Osteocyte (in vitro differentiated cells): Measurements from ENCODE around the gene ST8SIA2. TPM values are rescaled to one million over a fixed set of nuclear protein-coding genes. Genes with fewer than 3 reads are reported as not detected.
"Not testable (repeated sequence)": the region's sequence is repeated elsewhere in the genome, so short reads cannot be mapped to it uniquely, and the experiment has no call there.

Experiments used
- DNase-seq: peaks from one replicate; pipeline ENCODE4 v3.0.0; 2021; ENCODE audit warnings: mixed read lengths; ENCODE audit not compliant: unreplicated experiment; ENCODE audit errors: extremely low spot score
- H3K27ac Mint-ChIP-seq: one replicate; pipeline ENCODE4 v1.8.0; 2021; ENCODE audit warnings: mild to moderate bottlenecking, mixed read lengths; ENCODE audit not compliant: unreplicated experiment
- H3K27me3 Mint-ChIP-seq: one replicate; pipeline ENCODE4 v1.8.0; 2021; ENCODE audit warnings: mixed read lengths; ENCODE audit not compliant: unreplicated experiment
- H3K36me3 Mint-ChIP-seq: one replicate; pipeline ENCODE4 v1.8.0; 2021; ENCODE audit warnings: mixed read lengths; ENCODE audit not compliant: unreplicated experiment
- H3K4me1 Mint-ChIP-seq: one replicate; pipeline ENCODE4 v1.8.0; 2021; ENCODE audit warnings: mixed read lengths; ENCODE audit not compliant: unreplicated experiment
- H3K4me3 Mint-ChIP-seq: one replicate; pipeline ENCODE4 v1.8.0; 2021; ENCODE audit warnings: mild to moderate bottlenecking, moderate library complexity, mixed read lengths; ENCODE audit not compliant: unreplicated experiment
- H3K9me3 Mint-ChIP-seq: one replicate; pipeline ENCODE4 v1.8.0; 2021; ENCODE audit warnings: mixed read lengths; ENCODE audit not compliant: unreplicated experiment
- total RNA-seq: library from RNA; stranded (reverse); gene quantifications from 2 replicates; pipeline ENCODE4 v1.2.1, GENCODE V29; 2021
- TF ChIP-seq, protein P1 (sequence below): fragments of 200-600 bp; sonication (generic); IDR thresholded peaks from 2 replicates; pipeline ENCODE4 v1.5.0; 2021; ENCODE audit warnings: antibody characterized with exemption, mild to moderate bottlenecking, moderate library complexity

Gene ST8SIA2
- total RNA-seq, 1 donor from 2014 or later, result 2.1 TPM

DNA sequence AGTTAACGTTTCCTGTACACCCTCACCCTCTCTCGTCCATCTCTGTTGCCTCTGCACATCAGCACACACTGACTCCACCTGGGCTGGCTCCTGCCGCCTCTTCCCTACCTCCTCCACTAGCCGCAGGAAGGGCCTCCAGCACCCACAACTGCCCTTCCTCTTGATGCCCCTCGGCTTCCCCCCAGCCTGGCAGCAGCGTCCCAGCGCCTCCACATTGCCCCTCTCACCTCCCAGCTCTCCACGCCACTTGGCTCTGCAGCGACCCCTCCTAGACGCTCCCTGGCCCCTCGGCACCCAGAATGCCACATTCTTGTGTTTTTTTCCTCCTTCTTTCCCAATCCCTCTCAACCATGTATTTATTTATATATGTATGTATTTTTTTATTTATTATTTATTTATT lies 73.6 kb downstream of the ST8SIA2 start:
- TF ChIP-seq, protein P1, sequence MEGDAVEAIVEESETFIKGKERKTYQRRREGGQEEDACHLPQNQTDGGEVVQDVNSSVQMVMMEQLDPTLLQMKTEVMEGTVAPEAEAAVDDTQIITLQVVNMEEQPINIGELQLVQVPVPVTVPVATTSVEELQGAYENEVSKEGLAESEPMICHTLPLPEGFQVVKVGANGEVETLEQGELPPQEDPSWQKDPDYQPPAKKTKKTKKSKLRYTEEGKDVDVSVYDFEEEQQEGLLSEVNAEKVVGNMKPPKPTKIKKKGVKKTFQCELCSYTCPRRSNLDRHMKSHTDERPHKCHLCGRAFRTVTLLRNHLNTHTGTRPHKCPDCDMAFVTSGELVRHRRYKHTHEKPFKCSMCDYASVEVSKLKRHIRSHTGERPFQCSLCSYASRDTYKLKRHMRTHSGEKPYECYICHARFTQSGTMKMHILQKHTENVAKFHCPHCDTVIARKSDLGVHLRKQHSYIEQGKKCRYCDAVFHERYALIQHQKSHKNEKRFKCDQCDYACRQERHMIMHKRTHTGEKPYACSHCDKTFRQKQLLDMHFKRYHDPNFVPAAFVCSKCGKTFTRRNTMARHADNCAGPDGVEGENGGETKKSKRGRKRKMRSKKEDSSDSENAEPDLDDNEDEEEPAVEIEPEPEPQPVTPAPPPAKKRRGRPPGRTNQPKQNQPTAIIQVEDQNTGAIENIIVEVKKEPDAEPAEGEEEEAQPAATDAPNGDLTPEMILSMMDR, result no peak
- no peak overlapping the region for H3K4me3 Mint-ChIP-seq
- DNase-seq, result no peak
- H3K27me3 Mint-ChIP-seq, result no peaks in the 10 kb centered on the region
- H3K9me3 Mint-ChIP-seq, result no peaks in the 10 kb centered on the region
- H3K4me1 Mint-ChIP-seq, result peaks cover 16% of the 10 kb centered on the region
- H3K27ac Mint-ChIP-seq, result no peak overlapping the region
- no peaks in the 10 kb centered on the region for H3K36me3 Mint-ChIP-seq

DNA sequence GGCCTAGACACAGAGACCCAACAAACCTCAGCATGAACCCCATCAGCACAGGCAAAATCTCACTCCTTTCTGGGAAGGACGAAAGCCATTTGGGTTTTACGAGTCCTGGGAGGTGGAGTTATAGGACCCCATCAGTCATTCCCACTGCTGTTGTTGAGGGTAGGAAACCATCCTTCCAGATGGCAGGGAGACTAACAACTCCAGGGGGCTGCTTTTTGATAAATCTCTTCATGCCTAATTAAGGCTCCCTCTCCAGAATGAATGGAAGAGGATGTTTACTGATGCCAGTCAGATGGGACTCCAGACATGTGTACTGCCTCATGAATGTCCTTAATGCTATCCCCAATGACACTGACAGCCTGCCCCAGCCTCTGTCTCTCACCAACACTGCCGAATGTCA lies 75.3 kb downstream of the ST8SIA2 start:
- H3K36me3 Mint-ChIP-seq, result no peaks in the 10 kb centered on the region
- H3K4me1 Mint-ChIP-seq, result peaks cover 2% of the 10 kb centered on the region
- TF ChIP-seq, protein P1, result no peak
- DNase-seq, result no peak
- no peak overlapping the region for H3K27ac Mint-ChIP-seq
- no peaks in the 10 kb centered on the region for H3K27me3 Mint-ChIP-seq
- no peak overlapping the region for H3K4me3 Mint-ChIP-seq
- no peaks in the 10 kb centered on the region for H3K9me3 Mint-ChIP-seq

DNA sequence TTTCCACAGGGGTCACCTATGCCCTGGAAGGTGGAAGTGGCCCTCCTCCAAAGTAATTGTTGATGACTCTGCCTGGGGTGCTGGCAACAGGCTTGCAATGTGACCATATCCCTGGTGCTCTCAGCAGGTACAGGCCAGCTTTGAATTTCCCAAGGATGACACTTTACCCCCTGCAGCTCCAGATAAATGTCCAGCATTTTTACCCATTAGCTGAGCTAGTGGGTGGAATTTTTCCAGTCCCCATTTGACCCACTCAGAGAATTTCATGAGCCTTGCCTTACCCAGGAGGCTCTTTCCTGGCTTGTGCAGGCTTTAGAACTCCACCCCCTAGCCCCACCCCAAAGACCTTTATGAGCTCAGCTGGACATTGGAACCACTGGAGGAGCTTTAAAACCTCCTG lies 77.6 kb downstream of the ST8SIA2 start:
- Mint-ChIP-seq H3K27ac (no peak overlapping the region), H3K4me3 (no peak overlapping the region), H3K4me1 (no peaks in the 10 kb centered on the region), H3K36me3 (no peaks in the 10 kb centered on the region), H3K9me3 (no peaks in the 10 kb centered on the region), H3K27me3 (peaks cover 4% of the 10 kb centered on the region)
- TF ChIP-seq, protein P1, result no peak
- no peak for DNase-seq

DNA sequence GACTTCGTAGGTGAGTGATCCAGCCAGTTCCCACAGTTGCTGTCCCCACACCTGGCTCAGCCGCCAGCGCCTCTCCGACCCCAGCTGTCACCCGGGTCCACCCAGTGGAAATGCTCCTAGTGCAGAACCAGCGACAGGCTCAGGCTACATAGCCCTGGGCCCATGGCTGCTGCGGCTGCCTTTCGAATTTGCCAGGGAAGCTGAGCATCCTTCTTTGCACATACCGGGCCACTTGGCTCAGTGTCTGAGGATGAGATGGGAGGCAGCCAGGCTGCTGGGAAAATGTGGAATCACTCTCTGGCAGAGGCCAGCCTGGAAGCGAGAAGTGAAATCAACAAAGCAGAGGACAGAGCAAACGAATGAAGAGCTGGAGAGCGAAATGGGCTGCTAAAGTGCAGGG lies 80.1 kb downstream of the ST8SIA2 start:
- no peak overlapping the region for H3K27ac Mint-ChIP-seq

DNA sequence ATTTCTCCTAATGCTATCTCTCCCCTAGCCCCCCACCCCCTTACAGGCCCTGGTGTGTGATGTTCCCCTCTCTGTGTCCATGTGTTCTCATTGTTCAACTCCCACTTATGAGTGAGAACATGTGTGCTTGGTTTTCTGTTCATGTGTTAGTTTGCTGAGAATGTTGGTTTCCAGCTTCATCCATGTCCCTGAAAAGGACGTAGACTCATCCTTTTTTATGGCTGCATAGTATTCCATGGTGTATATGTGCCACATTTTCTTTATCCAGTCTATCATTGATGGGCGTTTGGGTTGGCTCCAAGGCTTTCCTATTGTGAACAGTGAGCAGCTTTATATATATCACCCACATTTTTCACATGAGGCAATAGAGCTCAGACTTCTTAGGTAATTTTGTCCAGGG lies 86.0 kb downstream of the ST8SIA2 start:
- H3K27ac Mint-ChIP-seq, H3K4me1 Mint-ChIP-seq, H3K4me3 Mint-ChIP-seq, DNase-seq, H3K9me3 Mint-ChIP-seq, H3K36me3 Mint-ChIP-seq: not testable (repeated sequence)
- H3K27me3 Mint-ChIP-seq, result peaks cover 45% of the 10 kb centered on the region

More for the DNA sequence above, 80.1 kb downstream of the ST8SIA2 start:
- H3K4me1 Mint-ChIP-seq, result no peaks in the 10 kb centered on the region
- no peaks in the 10 kb centered on the region for H3K9me3 Mint-ChIP-seq
- TF ChIP-seq, protein P1, result no peak
- DNase-seq, result no peak
- H3K36me3 Mint-ChIP-seq, result no peaks in the 10 kb centered on the region
- peaks cover 23% of the 10 kb centered on the region for H3K27me3 Mint-ChIP-seq
- no peak overlapping the region for H3K4me3 Mint-ChIP-seq

DNA sequence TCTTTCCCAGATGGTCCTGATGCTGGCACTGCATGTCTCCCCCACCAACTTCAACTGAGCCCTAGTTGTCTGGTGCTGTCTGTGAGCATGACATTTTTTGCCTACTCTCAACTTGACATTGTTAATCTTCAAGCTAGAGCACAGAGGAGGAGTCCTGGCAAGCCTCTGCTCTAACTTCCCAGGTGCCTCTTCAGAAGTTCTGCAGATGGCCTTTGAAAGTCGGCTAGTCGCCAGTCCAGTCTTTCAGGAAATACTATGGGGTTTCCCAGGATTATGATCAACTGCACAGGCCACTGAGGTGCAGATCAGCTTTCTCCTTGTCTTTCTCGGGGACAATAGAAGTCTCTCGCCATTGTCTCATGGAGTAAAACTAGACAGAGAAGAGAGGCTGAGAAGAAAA lies 86.7 kb downstream of the ST8SIA2 start:
- DNase-seq, result no peak
- Mint-ChIP-seq H3K27me3 (peaks cover 47% of the 10 kb centered on the region), H3K4me1 (no peaks in the 10 kb centered on the region), H3K36me3 (no peaks in the 10 kb centered on the region), H3K4me3 (no peak overlapping the region), H3K9me3 (no peaks in the 10 kb centered on the region), H3K27ac (no peak overlapping the region)
- TF ChIP-seq, protein P1, result no peak
